NCI-H69 (cell line): ENCODE measurements around the gene HID1.

Experiments used
- DNase-seq: peaks from one replicate; lab custom pipeline; 2025; lab: John Stamatoyannopoulos, UW

The HID1 gene

GRCh38 chr17:74947041-74947754 lies 25.4 kb downstream of the HID1 start:
- DNase-seq: no peak

- DNase-seq: no peak
Measured at GRCh38 chr17:74946641-74947040, 25.9 kb downstream of the HID1 start.

GRCh38 chr17:74945543-74945942 lies 27.0 kb downstream of the HID1 start:
- no peak for DNase-seq

GRCh38 chr17:74943808-74944522 lies 28.6 kb downstream of the HID1 start:
- peak; percentile 26 for DNase-seq

GRCh38 chr17:74941128-74941725 lies 31.3 kb downstream of the HID1 start:
- DNase-seq: no peak

- no peak for DNase-seq
Measured at GRCh38 chr17:74939534-74939933, 33.0 kb downstream of the HID1 start.

GRCh38 chr17:74938194-74938950 lies 34.2 kb downstream of the HID1 start:
- DNase-seq: no peak

GRCh38 chr17:74937064-74938051 lies 35.2 kb downstream of the HID1 start:
- DNase-seq: no peak

- DNase-seq: no peak
Measured at GRCh38 chr17:74936470-74936799, 36.1 kb downstream of the HID1 start.

- peak; percentile 76 for DNase-seq
Measured at GRCh38 chr17:74935585-74936469, 36.7 kb downstream of the HID1 start, which contains the start of gene OTOP3. Gene OTOP3, plus strand, starts transcription at chr17:74935898. Its CDS starts 24 bp downstream, at chr17:74935922.

GRCh38 chr17:74935048-74935447 lies 37.5 kb downstream of the HID1 start:
- no peak for DNase-seq

- DNase-seq: no peak
Measured at GRCh38 chr17:74930535-74931036, 42.0 kb downstream of the HID1 start.

- DNase-seq: no peak
Measured at GRCh38 chr17:74928786-74929185, 43.8 kb downstream of the HID1 start.

GRCh38 chr17:74925242-74925641 lies 47.3 kb downstream of the HID1 start:
- DNase-seq: no peak

- peak; percentile 42 for DNase-seq
Measured at GRCh38 chr17:74924250-74924948, 48.2 kb downstream of the HID1 start, which contains the start of gene OTOP2. Gene OTOP2, plus strand, starts transcription at chr17:74924273. Its CDS starts 360 bp downstream, at chr17:74924633.

GRCh38 chr17:74923538-74924249 lies 48.9 kb downstream of the HID1 start:
- DNase-seq: peak; percentile 71

GRCh38 chr17:74922694-74923537 lies 49.6 kb downstream of the HID1 start, which contains the start of gene USH1G:
Gene USH1G, minus strand, starts transcription at chr17:74923255. Its CDS starts 182 bp downstream, at chr17:74923073.
- peak; percentile 55 for DNase-seq
